GM23248 (cell line): ENCODE results near the gene ARID5B.

Experiments
- EZH2 ChIP-seq: fragments of 200-600 bp; sonication (generic); IDR thresholded peaks from 2 replicates; pipeline ENCODE4 v1.6.1; 2018; ENCODE audit warnings: antibody characterized with exemption, mild to moderate bottlenecking; ENCODE audit not compliant: insufficient read depth, poor library complexity, severe bottlenecking
- EZH2phosphoT487 ChIP-seq: fragments of 200-600 bp; sonication (generic); IDR thresholded peaks from 2 replicates; pipeline ENCODE4 v1.6.1; 2018; ENCODE audit warnings: antibody characterized with exemption, moderate library complexity, mild to moderate bottlenecking, low read depth; ENCODE audit not compliant: insufficient read depth

DNA sequence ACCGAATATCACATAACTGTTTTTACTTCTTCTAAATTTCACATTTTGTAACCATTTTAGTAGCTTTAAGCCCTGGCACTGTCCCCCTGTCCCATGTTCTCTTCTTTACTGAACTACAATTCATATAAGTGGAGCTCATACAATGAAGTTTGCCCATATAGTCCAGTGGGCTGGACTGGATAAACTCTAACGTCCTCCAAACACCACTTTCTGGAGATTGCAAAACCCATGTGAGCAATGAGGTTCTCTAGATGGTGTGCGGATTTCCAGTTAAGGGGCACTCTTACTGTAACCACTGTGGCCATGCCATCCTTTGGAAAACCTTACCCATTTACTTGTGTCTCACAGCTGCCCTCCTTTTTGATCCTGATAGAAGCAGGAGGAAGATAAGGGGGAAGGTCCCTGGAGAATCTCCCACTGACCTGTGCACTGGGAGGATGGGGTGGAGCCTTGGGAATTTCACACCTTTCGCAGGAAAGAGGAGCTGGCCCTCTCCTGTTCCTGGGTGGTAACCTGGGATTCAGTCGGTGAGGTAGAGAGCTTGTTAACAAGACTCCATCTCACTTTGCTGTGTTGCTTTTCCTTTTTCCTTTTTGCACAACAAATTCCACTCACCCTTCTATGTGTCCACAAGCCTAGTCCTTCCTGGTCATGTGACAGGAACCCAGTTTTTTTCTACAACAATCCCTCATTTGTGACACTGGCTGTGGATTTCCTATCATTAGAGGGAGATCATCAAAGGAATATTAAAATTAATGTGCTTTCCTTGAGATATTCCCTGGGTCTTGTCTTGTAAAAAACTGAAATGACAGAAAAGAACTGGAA, 120.7 kb downstream of the ARID5B start:
- no peak for TF ChIP-seq EZH2
- no peak for TF ChIP-seq EZH2phosphoT487
